Stimulated activated CD8-positive, alpha-beta memory T cell treated with anti-CD3 and anti-CD28 coated beads, Interleukin-12 subunit alpha, Interleukin-12 subunit beta, amount 100 ng/mL, for 4 hours (primary cell): ENCODE measurements around the gene GALNT16.
"Not testable (repeated sequence)": the region's sequence is repeated elsewhere in the genome, so short reads cannot be mapped to it uniquely, and the experiment has no call there.

Experiments used
- DNase-seq: peaks from one replicate; pipeline ENCODE4 v3.0.0-alpha.2; 2020; ENCODE audit warnings: low read depth

Gene GALNT16

GRCh38 chr14:69260190-69260860, 367 bp downstream of the GALNT16 start:
- no peak for DNase-seq

- no peak for DNase-seq
Measured at GRCh38 chr14:69260861-69261564, 1.1 kb downstream of the GALNT16 start.

- DNase-seq = no peak
Measured at GRCh38 chr14:69261761-69262331, 1.9 kb downstream of the GALNT16 start.

GRCh38 chr14:69262516-69262915, 2.6 kb downstream of the GALNT16 start:
- DNase-seq = no peak

GRCh38 chr14:69263364-69263763, 3.4 kb downstream of the GALNT16 start:
- no peak for DNase-seq

GRCh38 chr14:69263771-69264170, 3.8 kb downstream of the GALNT16 start:
- DNase-seq = no peak

GRCh38 chr14:69266572-69267345, 6.8 kb downstream of the GALNT16 start:
- DNase-seq = no peak

- no peak for DNase-seq
Measured at GRCh38 chr14:69267492-69267891, 7.5 kb downstream of the GALNT16 start.

GRCh38 chr14:69268223-69268622, 8.3 kb downstream of the GALNT16 start:
- DNase-seq = no peak

GRCh38 chr14:69268763-69269162, 8.8 kb downstream of the GALNT16 start:
- no peak for DNase-seq

- DNase-seq = no peak
Measured at GRCh38 chr14:69269381-69269780, 9.4 kb downstream of the GALNT16 start.

GRCh38 chr14:69270097-69270496, 10.1 kb downstream of the GALNT16 start:
- no peak for DNase-seq

- no peak for DNase-seq
Measured at GRCh38 chr14:69270795-69271708, 11.1 kb downstream of the GALNT16 start.

- DNase-seq = no peak
Measured at GRCh38 chr14:69274321-69274720, 14.4 kb downstream of the GALNT16 start.

- no peak for DNase-seq
Measured at GRCh38 chr14:69275331-69275730, 15.4 kb downstream of the GALNT16 start.

- DNase-seq = not testable (repeated sequence)
Measured at GRCh38 chr14:69277356-69277755, 17.4 kb downstream of the GALNT16 start.

- no peak for DNase-seq
Measured at GRCh38 chr14:69280746-69281291, 20.9 kb downstream of the GALNT16 start.

GRCh38 chr14:69281450-69282169, 21.7 kb downstream of the GALNT16 start:
- no peak for DNase-seq

GRCh38 chr14:69282448-69282847, 22.5 kb downstream of the GALNT16 start:
- DNase-seq = no peak

GRCh38 chr14:69284170-69284569, 24.2 kb downstream of the GALNT16 start:
- no peak for DNase-seq
